Lung (tissue), 12 donors: ENCODE measurements around the gene CSK. TPM values are rescaled to one million over a fixed set of nuclear protein-coding genes. Genes with fewer than 3 reads are reported as not detected.

Experiments
- ATAC-seq: fragments of 200-7000 bp; cut with Tn5 transposase; one replicate; pipeline ENCODE4 v1.9.1; 2020; ENCODE audit warnings: moderate number of reproducible peaks; ENCODE audit not compliant: insufficient read depth, low FRiP score
- DNase-seq, 3 donors: peaks; one replicate each; pipeline ENCODE4 v3.0.0-alpha.2; 2013 to 2017
- H3K27ac ChIP-seq, 2 donors: one replicate each; pipeline ENCODE4 v1.5.1; 2013; ENCODE audit warnings: mild to moderate bottlenecking in 2 of 2, moderate library complexity in 2 of 2, control low read depth in 1 of 2, inconsistent platforms in 1 of 2, low read depth in 1 of 2, low read length in 1 of 2
- H3K27me3 ChIP-seq, 3 donors: one replicate each; pipeline ENCODE4 v1.5.1; 2013; ENCODE audit warnings: low read length in 2 of 3; ENCODE audit not compliant: control insufficient read depth in 3 of 3, insufficient read depth in 3 of 3
- H3K36me3 ChIP-seq, 4 donors: one replicate each; pipeline ENCODE4 v1.5.1; 2013; ENCODE audit warnings: low read length in 4 of 4, mild to moderate bottlenecking in 1 of 4, moderate library complexity in 1 of 4; ENCODE audit not compliant: control insufficient read depth in 4 of 4, insufficient read depth in 4 of 4
- H3K4me1 ChIP-seq, 5 donors: one replicate each; pipeline ENCODE4 v1.5.1; 2013; ENCODE audit warnings: low read length in 5 of 5, mild to moderate bottlenecking in 2 of 5, moderate library complexity in 1 of 5; ENCODE audit not compliant: control insufficient read depth in 5 of 5, insufficient read depth in 5 of 5
- H3K4me3 ChIP-seq: one replicate; pipeline ENCODE4 v1.5.1; 2013; ENCODE audit warnings: mild to moderate bottlenecking, control low read depth, moderate library complexity
- H3K9ac ChIP-seq, 2 donors: one replicate each; pipeline ENCODE4 v1.5.1; 2013; ENCODE audit warnings: low read length in 2 of 2, control low read depth in 1 of 2; ENCODE audit not compliant: insufficient read depth in 1 of 2
- H3K9me3 ChIP-seq, 4 donors: one replicate each; pipeline ENCODE4 v1.5.1; 2013; ENCODE audit warnings: low read length in 3 of 4, mild to moderate bottlenecking in 1 of 4, moderate library complexity in 1 of 4; ENCODE audit not compliant: control insufficient read depth in 4 of 4, insufficient read depth in 3 of 4
- WGBS, 2 donors: extraction: QIAGEN DNeasy Blood & Tissue Kit; methylation state at CpG; one replicate each; pipeline ENCODE4 v1.1.7; 2013; 5-methylcytosine and 5-hydroxymethylcytosine counted together
- polyA plus RNA-seq, 2 donors: library from polyadenylated mRNA; stranded (reverse); fragments of 200-250 nt; gene quantifications; one replicate each; pipeline ENCODE4 v1.2.1, GENCODE V29; 2013
- total RNA-seq, 2 donors: library from RNA; depleted of rRNA in 1 of 2; stranded (reverse); fragments of >200 nt in 1 of 2; gene quantifications; one replicate each; pipeline ENCODE4 v1.2.1, GENCODE V29; 2014 to 2021
- TF ChIP-seq, protein P1 (sequence below): IDR thresholded peaks from 2 replicates; pipeline ENCODE4 v1.5.1; 2012; ENCODE audit warnings: mild to moderate bottlenecking; ENCODE audit errors: control extremely low read depth, extremely low read depth
- donor health status: control.
- donor health status: control.
- donor health status: Bipolar disorder and iron deficiency.
- donor health status: healthy.
- donor health status: DM: yes; HTN: yes; CAD: no.

CSK gene
- total and polyA plus RNA-seq, 4 donors: 39.7 to 99.1 (median 61.9) TPM

DNA sequence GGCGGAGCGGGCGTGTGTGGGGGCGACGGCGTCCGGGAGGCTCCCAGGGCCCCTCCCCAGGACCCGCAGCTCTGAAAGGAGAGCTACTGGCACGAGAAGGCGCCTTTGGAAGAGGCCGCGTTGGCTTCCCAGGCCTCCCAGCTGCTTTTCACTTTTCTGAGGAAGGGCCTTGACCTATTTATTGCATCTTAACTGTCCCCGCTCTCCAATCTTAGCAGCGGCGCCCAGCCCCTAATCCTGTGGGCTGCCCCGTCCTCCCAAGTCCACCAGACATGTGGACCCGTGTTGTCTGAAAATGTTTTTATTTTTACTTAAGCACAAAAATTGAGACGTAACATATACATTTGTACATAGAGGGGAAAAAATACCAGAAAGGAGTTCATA lies 61.6 kb downstream of the CSK start:
- TF ChIP-seq, protein P1, sequence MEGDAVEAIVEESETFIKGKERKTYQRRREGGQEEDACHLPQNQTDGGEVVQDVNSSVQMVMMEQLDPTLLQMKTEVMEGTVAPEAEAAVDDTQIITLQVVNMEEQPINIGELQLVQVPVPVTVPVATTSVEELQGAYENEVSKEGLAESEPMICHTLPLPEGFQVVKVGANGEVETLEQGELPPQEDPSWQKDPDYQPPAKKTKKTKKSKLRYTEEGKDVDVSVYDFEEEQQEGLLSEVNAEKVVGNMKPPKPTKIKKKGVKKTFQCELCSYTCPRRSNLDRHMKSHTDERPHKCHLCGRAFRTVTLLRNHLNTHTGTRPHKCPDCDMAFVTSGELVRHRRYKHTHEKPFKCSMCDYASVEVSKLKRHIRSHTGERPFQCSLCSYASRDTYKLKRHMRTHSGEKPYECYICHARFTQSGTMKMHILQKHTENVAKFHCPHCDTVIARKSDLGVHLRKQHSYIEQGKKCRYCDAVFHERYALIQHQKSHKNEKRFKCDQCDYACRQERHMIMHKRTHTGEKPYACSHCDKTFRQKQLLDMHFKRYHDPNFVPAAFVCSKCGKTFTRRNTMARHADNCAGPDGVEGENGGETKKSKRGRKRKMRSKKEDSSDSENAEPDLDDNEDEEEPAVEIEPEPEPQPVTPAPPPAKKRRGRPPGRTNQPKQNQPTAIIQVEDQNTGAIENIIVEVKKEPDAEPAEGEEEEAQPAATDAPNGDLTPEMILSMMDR: no peak
- no peaks in the 10 kb centered on the region for H3K9me3 ChIP-seq
- H3K9ac ChIP-seq: peak overlapping the region in 1 of 2 donors; percentile 19
- H3K4me3 ChIP-seq: peak overlapping the region; percentile 42
- peaks cover 0 to 15% (median 0%) of the 10 kb centered on the region in 5 donors for H3K4me1 ChIP-seq
- no peak for ATAC-seq
- H3K27me3 ChIP-seq: no peaks in the 10 kb centered on the region
- DNase-seq: no peak
- peak overlapping the region; percentile 87 to 91 for H3K27ac ChIP-seq
- WGBS, 2 donors: 19 to 28% methylated on average over 13 to 18 of the region's 18 CpGs
- H3K36me3 ChIP-seq: peaks cover 0 to 32% (median 9%) of the 10 kb centered on the region in 4 donors

DNA sequence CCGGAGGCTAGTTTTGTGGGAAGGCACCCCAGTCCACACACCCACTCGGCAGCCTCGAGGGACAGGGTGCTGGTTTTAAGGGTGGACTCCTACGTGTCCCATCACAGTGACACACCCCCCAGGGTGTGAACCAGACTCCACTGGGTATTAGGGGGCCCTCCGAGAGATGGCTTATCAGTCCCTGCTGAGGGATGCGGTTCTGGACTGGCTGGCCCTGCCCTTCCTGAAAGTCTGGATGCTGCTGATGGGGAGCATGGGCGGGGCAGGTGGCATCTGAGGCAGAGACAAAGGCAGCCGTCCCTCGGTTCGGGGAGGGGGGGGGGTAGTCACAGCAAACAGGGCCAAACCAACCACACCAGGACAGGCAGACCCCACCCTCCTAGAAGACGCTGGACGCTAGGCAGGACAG lies 62.0 kb downstream of the CSK start:
- peaks cover 0 to 15% (median 0%) of the 10 kb centered on the region in 5 donors for H3K4me1 ChIP-seq
- H3K36me3 ChIP-seq: peaks cover 0 to 33% (median 9%) of the 10 kb centered on the region in 4 donors
- no peak overlapping the region for H3K27ac ChIP-seq
- no peak overlapping the region for H3K9ac ChIP-seq
- no peaks in the 10 kb centered on the region for H3K9me3 ChIP-seq
- ATAC-seq (no peak), DNase-seq (peak in 1 of 3 donors; percentile 5)
- no peak overlapping the region for H3K4me3 ChIP-seq
- TF ChIP-seq, protein P1: no peak
- H3K27me3 ChIP-seq: no peaks in the 10 kb centered on the region
- 62 to 67% methylated on average over 12 of the region's 12 CpGs for WGBS, 2 donors

DNA sequence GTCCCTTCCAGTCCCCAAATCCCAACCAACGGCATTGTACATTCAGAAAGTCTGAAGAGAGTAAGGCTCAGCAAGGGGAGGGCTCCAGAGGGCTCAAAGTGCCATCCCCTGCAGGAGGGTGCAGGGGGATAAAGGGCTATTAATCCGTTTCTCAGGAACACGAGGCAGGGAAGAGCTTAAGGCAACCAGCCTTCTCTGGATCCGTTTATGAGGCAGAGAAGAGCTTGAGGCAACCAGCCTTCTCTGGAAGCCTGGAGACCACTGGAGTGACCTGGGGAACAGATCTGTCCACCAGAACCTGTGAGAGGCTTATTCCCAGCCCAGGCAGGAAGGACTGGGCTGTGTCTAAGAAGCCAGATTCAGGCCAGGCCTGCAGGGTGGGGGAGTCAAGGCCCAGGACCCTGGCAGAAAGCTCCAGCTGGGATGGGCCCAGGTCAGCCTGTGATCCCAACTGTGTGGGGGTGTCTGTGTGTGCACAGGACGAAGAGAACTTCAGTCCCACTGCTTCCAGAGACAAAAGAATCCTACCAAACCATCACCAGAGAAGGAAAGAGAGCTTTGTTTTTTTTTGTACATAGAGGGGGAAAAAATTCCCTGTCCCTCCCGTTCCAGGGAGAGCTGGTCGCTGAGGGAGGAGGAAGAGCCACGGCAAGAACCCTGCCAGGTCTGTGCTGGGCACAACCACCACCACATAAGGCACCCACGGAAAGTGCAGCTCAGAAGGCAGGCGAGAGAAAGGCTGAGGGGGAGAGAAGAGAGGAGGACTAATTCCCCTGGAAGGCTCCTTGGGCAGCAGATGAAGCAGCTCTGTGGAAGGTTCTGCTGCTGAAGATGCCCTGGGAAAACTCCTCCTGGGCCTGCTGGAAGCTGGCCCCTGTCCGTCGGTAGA lies 62.7 kb downstream of the CSK start:
- H3K4me1 ChIP-seq: peaks cover 0 to 15% (median 0%) of the 10 kb centered on the region in 5 donors
- no peak overlapping the region for H3K9ac ChIP-seq
- no peak overlapping the region for H3K27ac ChIP-seq
- no peaks in the 10 kb centered on the region for H3K9me3 ChIP-seq
- WGBS, 2 donors: 76 to 79% methylated on average over 12 of the region's 12 CpGs
- TF ChIP-seq, protein P1: no peak
- H3K27me3 ChIP-seq: no peaks in the 10 kb centered on the region
- H3K4me3 ChIP-seq: no peak overlapping the region
- no peak for ATAC-seq
- DNase-seq: no peak
- H3K36me3 ChIP-seq: peaks cover 0 to 27% (median 10%) of the 10 kb centered on the region in 4 donors
